Fibroblast of mammary gland (primary cell): ENCODE measurements around the gene KMT2B.

Experiments
- DNase-seq: peaks from one replicate; pipeline ENCODE4 v3.0.0-alpha.2; 2010; ENCODE audit warnings: low read depth
- H3K4me3 ChIP-seq: 2 replicates; pipeline ENCODE4 v1.5.1; 2011; ENCODE audit warnings: low read depth, mild to moderate bottlenecking, low read length, moderate library complexity; ENCODE audit not compliant: control insufficient read depth
- TF ChIP-seq, protein P1 (sequence below): conservative IDR thresholded peaks from 2 replicates; pipeline ENCODE4 v1.5.1; 2011; ENCODE audit warnings: low read depth, low read length, inconsistent platforms; ENCODE audit not compliant: control insufficient read depth, insufficient read depth

Gene KMT2B

DNA sequence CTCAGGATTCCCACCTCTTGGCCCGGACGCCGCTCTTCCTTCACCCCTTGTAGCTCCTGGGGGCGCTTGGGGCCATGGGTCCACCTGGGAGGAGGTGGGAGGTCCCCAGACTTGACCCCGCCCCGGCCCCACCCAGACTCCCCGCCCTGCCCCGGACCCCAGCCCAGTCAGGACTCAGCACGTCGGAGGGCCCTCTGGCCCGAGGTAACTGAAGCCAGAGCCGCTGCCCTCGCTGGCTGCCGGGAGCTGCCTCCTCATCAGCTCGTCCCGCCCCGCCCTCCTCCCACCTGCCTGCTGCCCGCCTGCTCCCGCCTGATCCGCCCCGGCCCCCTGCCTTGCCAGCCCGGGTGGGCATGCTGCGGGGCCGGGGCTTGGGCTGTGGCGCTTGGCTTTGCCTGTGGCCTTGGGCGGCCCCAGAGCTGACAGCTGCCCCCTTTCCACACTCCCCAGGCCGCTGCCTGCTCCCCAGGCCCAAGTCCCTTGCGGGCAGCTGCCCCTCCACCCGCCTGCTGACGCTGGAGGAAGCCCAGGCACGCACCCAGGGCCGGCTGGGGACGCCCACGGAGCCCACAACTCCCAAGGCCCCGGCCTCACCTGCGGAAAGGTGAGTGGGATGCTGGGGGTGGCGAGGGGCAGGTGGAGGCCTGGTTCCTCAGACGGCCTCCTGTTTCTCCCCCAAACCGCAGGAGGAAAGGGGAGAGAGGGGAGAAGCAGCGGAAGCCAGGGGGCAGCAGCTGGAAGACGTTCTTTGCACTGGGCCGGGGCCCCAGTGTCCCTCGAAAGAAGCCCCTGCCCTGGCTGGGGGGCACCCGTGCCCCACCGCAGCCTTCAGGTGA is 66.9 kb downstream of the KMT2B start:
- no peak overlapping the region for H3K4me3 ChIP-seq
- TF ChIP-seq, protein P1, sequence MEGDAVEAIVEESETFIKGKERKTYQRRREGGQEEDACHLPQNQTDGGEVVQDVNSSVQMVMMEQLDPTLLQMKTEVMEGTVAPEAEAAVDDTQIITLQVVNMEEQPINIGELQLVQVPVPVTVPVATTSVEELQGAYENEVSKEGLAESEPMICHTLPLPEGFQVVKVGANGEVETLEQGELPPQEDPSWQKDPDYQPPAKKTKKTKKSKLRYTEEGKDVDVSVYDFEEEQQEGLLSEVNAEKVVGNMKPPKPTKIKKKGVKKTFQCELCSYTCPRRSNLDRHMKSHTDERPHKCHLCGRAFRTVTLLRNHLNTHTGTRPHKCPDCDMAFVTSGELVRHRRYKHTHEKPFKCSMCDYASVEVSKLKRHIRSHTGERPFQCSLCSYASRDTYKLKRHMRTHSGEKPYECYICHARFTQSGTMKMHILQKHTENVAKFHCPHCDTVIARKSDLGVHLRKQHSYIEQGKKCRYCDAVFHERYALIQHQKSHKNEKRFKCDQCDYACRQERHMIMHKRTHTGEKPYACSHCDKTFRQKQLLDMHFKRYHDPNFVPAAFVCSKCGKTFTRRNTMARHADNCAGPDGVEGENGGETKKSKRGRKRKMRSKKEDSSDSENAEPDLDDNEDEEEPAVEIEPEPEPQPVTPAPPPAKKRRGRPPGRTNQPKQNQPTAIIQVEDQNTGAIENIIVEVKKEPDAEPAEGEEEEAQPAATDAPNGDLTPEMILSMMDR, result no peak
- DNase-seq, result no peak

GRCh38 chr19:35785339-35785627 is 67.5 kb downstream of the KMT2B start:
- TF ChIP-seq, protein P1, result no peak
- no peak for DNase-seq
- H3K4me3 ChIP-seq, result no peak overlapping the region

DNA sequence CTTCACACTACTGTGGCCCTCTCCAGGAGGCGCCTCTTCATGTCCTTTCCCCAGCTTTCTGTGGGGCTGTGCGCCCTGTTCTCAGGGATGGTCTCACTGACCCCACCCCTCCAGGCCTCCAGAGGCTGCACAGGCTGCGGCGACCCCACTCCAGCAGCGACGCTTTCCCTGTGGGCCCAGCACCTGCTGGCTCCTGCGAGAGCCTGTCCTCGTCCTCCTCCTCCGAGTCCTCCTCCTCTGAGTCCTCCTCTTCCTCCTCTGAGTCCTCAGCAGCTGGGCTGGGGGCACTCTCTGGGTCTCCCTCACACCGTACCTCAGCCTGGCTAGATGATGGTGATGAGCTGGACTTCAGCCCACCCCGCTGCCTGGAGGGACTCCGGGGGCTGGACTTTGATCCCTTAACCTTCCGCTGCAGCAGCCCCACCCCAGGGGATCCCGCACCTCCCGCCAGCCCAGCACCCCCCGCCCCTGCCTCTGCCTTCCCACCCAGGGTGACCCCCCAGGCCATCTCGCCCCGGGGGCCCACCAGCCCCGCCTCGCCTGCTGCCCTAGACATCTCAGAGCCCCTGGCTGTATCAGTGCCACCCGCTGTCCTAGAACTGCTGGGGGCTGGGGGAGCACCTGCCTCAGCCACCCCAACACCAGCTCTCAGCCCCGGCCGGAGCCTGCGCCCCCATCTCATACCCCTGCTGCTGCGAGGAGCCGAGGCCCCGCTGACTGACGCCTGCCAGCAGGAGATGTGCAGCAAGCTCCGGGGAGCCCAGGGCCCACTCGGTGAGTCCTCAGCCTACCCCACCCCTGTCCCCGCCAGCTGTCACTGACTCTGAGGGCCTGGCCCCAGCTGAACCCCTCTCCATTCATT is 68.7 kb downstream of the KMT2B start:
- TF ChIP-seq, protein P1, result no peak
- H3K4me3 ChIP-seq, result no peak overlapping the region

DNA sequence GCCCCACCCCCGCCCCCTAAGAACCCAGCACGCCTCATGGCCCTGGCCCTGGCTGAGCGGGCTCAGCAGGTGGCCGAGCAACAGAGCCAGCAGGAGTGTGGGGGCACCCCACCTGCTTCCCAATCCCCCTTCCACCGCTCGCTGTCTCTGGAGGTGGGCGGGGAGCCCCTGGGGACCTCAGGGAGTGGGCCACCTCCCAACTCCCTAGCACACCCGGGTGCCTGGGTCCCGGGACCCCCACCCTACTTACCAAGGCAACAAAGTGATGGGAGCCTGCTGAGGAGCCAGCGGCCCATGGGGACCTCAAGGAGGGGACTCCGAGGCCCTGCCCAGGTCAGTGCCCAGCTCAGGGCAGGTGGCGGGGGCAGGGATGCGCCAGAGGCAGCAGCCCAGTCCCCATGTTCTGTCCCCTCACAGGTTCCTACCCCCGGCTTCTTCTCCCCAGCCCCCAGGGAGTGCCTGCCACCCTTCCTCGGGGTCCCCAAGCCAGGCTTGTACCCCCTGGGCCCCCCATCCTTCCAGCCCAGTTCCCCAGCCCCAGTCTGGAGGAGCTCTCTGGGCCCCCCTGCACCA is 69.5 kb downstream of the KMT2B start:
- DNase-seq, result no peak
- H3K4me3 ChIP-seq, result no peak overlapping the region
- TF ChIP-seq, protein P1, result no peak

More for the DNA sequence above, 68.7 kb downstream of the KMT2B start:
- DNase-seq, result no peak
